Osteocyte (in vitro differentiated cells): ENCODE data around the gene C4orf54. TPM values are rescaled to one million over a fixed set of nuclear protein-coding genes. Genes with fewer than 3 reads are reported as not detected.

ENCODE experiments used
- DNase-seq: peaks from one replicate; pipeline ENCODE4 v3.0.0; 2021; ENCODE audit warnings: mixed read lengths; ENCODE audit not compliant: unreplicated experiment; ENCODE audit errors: extremely low spot score
- H3K27ac Mint-ChIP-seq: one replicate; pipeline ENCODE4 v1.8.0; 2021; ENCODE audit warnings: mild to moderate bottlenecking, mixed read lengths; ENCODE audit not compliant: unreplicated experiment
- H3K27me3 Mint-ChIP-seq: one replicate; pipeline ENCODE4 v1.8.0; 2021; ENCODE audit warnings: mixed read lengths; ENCODE audit not compliant: unreplicated experiment
- H3K36me3 Mint-ChIP-seq: one replicate; pipeline ENCODE4 v1.8.0; 2021; ENCODE audit warnings: mixed read lengths; ENCODE audit not compliant: unreplicated experiment
- H3K4me1 Mint-ChIP-seq: one replicate; pipeline ENCODE4 v1.8.0; 2021; ENCODE audit warnings: mixed read lengths; ENCODE audit not compliant: unreplicated experiment
- H3K4me3 Mint-ChIP-seq: one replicate; pipeline ENCODE4 v1.8.0; 2021; ENCODE audit warnings: mild to moderate bottlenecking, moderate library complexity, mixed read lengths; ENCODE audit not compliant: unreplicated experiment
- H3K9me3 Mint-ChIP-seq: one replicate; pipeline ENCODE4 v1.8.0; 2021; ENCODE audit warnings: mixed read lengths; ENCODE audit not compliant: unreplicated experiment
- total RNA-seq: library from RNA; stranded (reverse); gene quantifications from 2 replicates; pipeline ENCODE4 v1.2.1, GENCODE V29; 2021
- TF ChIP-seq, protein P1 (sequence below): fragments of 200-600 bp; sonication (generic); IDR thresholded peaks from 2 replicates; pipeline ENCODE4 v1.5.0; 2021; ENCODE audit warnings: antibody characterized with exemption, mild to moderate bottlenecking, moderate library complexity

The C4orf54 gene
- total RNA-seq, 1 donor from 2014 or later, result not detected

GRCh38 chr4:99612281-99612680, 45.3 kb downstream of the C4orf54 start:
- DNase-seq, result no peak
- H3K9me3 Mint-ChIP-seq, result no peaks in the 10 kb centered on the region
- TF ChIP-seq, protein P1, sequence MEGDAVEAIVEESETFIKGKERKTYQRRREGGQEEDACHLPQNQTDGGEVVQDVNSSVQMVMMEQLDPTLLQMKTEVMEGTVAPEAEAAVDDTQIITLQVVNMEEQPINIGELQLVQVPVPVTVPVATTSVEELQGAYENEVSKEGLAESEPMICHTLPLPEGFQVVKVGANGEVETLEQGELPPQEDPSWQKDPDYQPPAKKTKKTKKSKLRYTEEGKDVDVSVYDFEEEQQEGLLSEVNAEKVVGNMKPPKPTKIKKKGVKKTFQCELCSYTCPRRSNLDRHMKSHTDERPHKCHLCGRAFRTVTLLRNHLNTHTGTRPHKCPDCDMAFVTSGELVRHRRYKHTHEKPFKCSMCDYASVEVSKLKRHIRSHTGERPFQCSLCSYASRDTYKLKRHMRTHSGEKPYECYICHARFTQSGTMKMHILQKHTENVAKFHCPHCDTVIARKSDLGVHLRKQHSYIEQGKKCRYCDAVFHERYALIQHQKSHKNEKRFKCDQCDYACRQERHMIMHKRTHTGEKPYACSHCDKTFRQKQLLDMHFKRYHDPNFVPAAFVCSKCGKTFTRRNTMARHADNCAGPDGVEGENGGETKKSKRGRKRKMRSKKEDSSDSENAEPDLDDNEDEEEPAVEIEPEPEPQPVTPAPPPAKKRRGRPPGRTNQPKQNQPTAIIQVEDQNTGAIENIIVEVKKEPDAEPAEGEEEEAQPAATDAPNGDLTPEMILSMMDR, result no peak
- no peaks in the 10 kb centered on the region for H3K4me1 Mint-ChIP-seq
- H3K4me3 Mint-ChIP-seq, result no peak overlapping the region
- H3K27ac Mint-ChIP-seq, result no peak overlapping the region
- peaks cover 10% of the 10 kb centered on the region for H3K27me3 Mint-ChIP-seq
- no peaks in the 10 kb centered on the region for H3K36me3 Mint-ChIP-seq

DNA sequence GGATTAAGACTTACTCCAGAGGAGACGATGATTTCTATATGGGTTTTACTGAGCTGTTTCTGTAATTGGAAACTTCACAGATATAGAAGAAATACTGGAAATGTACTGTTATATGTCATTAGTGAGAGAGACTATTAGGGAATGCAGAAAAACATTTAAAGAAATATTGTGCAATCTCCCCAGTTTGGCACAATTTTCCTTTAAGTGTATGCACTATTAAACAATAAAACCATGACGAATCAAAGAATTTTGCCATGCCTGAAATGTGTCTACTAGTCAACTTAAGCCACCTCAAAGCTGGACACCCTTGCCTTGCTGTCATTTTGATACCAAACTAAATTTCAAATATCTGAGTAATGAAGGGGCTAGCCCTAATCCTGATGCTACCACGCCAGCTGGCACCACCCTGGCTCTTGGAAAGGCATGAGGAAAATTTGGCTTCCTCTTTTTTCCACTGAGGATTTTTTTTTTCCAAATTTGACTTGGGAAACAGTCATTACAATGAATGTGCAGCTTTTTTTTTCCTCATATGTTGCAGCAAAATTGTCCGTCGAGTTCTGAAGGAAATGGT, 46.9 kb downstream of the C4orf54 start:
- peaks cover 10% of the 10 kb centered on the region for H3K27me3 Mint-ChIP-seq
- no peaks in the 10 kb centered on the region for H3K36me3 Mint-ChIP-seq
- TF ChIP-seq, protein P1, result no peak
- H3K4me1 Mint-ChIP-seq, result no peaks in the 10 kb centered on the region
- DNase-seq, result no peak
- H3K4me3 Mint-ChIP-seq, result no peak overlapping the region
- H3K27ac Mint-ChIP-seq, result no peak overlapping the region
- no peaks in the 10 kb centered on the region for H3K9me3 Mint-ChIP-seq

DNA sequence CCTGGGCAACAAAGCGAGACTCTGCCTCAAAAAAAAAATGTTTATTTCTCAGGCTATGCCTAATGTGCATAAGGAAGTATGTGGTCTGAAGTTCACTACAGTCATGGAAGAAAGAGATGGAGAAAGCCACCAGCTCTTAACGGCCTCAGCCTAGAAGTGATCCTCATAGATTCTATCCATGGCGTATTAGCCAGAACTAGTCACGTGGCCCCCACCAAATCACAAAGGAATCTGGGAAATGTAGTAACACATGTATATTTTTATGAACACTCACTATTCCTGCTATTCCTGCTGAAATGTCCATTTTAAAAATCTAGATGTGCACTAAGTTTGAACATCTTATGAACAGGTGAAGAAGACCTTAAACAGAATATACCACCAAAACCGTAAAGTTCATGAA, 49.2 kb downstream of the C4orf54 start:
- TF ChIP-seq, protein P1, result no peak
- no peak overlapping the region for H3K27ac Mint-ChIP-seq
- H3K9me3 Mint-ChIP-seq, result no peaks in the 10 kb centered on the region

More for the DNA sequence above, 49.2 kb downstream of the C4orf54 start:
- Mint-ChIP-seq H3K36me3 (no peaks in the 10 kb centered on the region), H3K4me3 (no peak overlapping the region), H3K27me3 (peaks cover 22% of the 10 kb centered on the region), H3K4me1 (no peaks in the 10 kb centered on the region)
- DNase-seq, result no peak

Other genes starting within 250 kb of the C4orf54 start
- gene ADH7, start 222.5 kb downstream of the C4orf54 start, total RNA-seq, result not detected in 2 replicates
- gene C4orf17, start 146.8 kb downstream of the C4orf54 start, total RNA-seq, result not detected in 2 replicates
- 5.4 and 6.3 TPM in 2 replicates for gene TRMT10A, start 93.8 kb downstream of the C4orf54 start, total RNA-seq
- gene MTTP, start 83.0 kb downstream of the C4orf54 start, total RNA-seq, result not detected in 2 replicates
- gene DAPP1, start 159.0 kb upstream of the C4orf54 start, total RNA-seq, result not detected in 2 replicates
- 38.2 and 44.7 TPM in 2 replicates for gene LAMTOR3, start 236.6 kb upstream of the C4orf54 start, total RNA-seq